Measurements from ENCODE around the gene STK39. TPM values are rescaled to one million over a fixed set of nuclear protein-coding genes. Genes with fewer than 3 reads are reported as not detected.

Gene STK39
- total RNA-seq, 1 experiment from 2014 or later = 16.9 TPM

- no peak for DNase-seq (ENCODE audit: low read depth)
Observed at GRCh38 chr2:168185583-168186274, 61.7 kb downstream of the STK39 start.

- no peak for DNase-seq (ENCODE audit: low read depth)
Observed at GRCh38 chr2:168184681-168185513, 62.5 kb downstream of the STK39 start.

- DNase-seq (ENCODE audit: low read depth) = no peak
Observed at GRCh38 chr2:168183308-168183997, 63.9 kb downstream of the STK39 start.

GRCh38 chr2:168182550-168183249 is 64.7 kb downstream of the STK39 start:
- no peak for DNase-seq (ENCODE audit: low read depth)

GRCh38 chr2:168181825-168182224 is 65.6 kb downstream of the STK39 start:
- DNase-seq (ENCODE audit: low read depth) = no peak

- no peak for DNase-seq (ENCODE audit: low read depth)
Observed at GRCh38 chr2:168180914-168181313, 66.5 kb downstream of the STK39 start.

GRCh38 chr2:168180483-168180882 is 66.9 kb downstream of the STK39 start:
- no peak for DNase-seq (ENCODE audit: low read depth)

- no peak for DNase-seq (ENCODE audit: low read depth)
Observed at GRCh38 chr2:168179592-168179991, 67.8 kb downstream of the STK39 start.

GRCh38 chr2:168178520-168179324 is 68.7 kb downstream of the STK39 start:
- no peak for DNase-seq (ENCODE audit: low read depth)

- no peak for DNase-seq (ENCODE audit: low read depth)
Observed at GRCh38 chr2:168176402-168176801, 71.0 kb downstream of the STK39 start.

- no peak for DNase-seq (ENCODE audit: low read depth)
Observed at GRCh38 chr2:168175469-168175868, 71.9 kb downstream of the STK39 start.

- no peak for DNase-seq (ENCODE audit: low read depth)
Observed at GRCh38 chr2:168174756-168175155, 72.6 kb downstream of the STK39 start.

- DNase-seq (ENCODE audit: low read depth) = no peak
Observed at GRCh38 chr2:168172071-168172470, 75.3 kb downstream of the STK39 start.

- no peak for DNase-seq (ENCODE audit: low read depth)
Observed at GRCh38 chr2:168171059-168171762, 76.2 kb downstream of the STK39 start.

GRCh38 chr2:168169097-168169745 is 78.2 kb downstream of the STK39 start:
- no peak for DNase-seq (ENCODE audit: low read depth)

- DNase-seq (ENCODE audit: low read depth) = no peak
Observed at GRCh38 chr2:168167511-168168263, 79.7 kb downstream of the STK39 start.

GRCh38 chr2:168166902-168167510 is 80.4 kb downstream of the STK39 start:
- peak; percentile 76 for DNase-seq (ENCODE audit: low read depth)
